Hepatocyte (in vitro differentiated cells): Measurements from ENCODE around the gene NOTCH1. TPM values are rescaled to one million over a fixed set of nuclear protein-coding genes. Genes with fewer than 3 reads are reported as not detected.

Experiments
- DNase-seq: peaks from one replicate; pipeline ENCODE4 v3.0.0-alpha.2; 2016; ENCODE audit warnings: low spot score
- H2AFZ ChIP-seq: fragments of 200-600 bp; sonication (generic); 2 replicates; pipeline ENCODE4 v1.6.0; 2016; ENCODE audit warnings: antibody characterized with exemption, mild to moderate bottlenecking
- H3K27ac ChIP-seq: fragments of 200-600 bp; sonication (generic); 2 replicates; pipeline ENCODE4 v1.5.1; 2016; ENCODE audit warnings: mild to moderate bottlenecking
- H3K27me3 ChIP-seq: fragments of 200-600 bp; sonication (generic); 2 replicates; pipeline ENCODE4 v1.6.1; 2016
- H3K36me3 ChIP-seq: fragments of 200-600 bp; sonication (generic); replicated peaks from 2 replicates; pipeline ENCODE4 v1.5.1; 2016; ENCODE audit warnings: low read depth; ENCODE audit not compliant: insufficient read depth
- H3K4me1 ChIP-seq: fragments of 200-600 bp; sonication (generic); 2 replicates; pipeline ENCODE4 v1.5.1; 2016; ENCODE audit warnings: mild to moderate bottlenecking, moderate library complexity; ENCODE audit not compliant: insufficient read depth
- H3K4me2 ChIP-seq: fragments of 200-600 bp; sonication (generic); 2 replicates; pipeline ENCODE4 v1.6.0; 2016
- H3K4me3 ChIP-seq: fragments of 200-600 bp; sonication (generic); 2 replicates; pipeline ENCODE4 v1.5.1; 2016; ENCODE audit warnings: mild to moderate bottlenecking
- H3K79me2 ChIP-seq: fragments of 200-600 bp; sonication (generic); 2 replicates; pipeline ENCODE4 v1.6.0; 2017; ENCODE audit warnings: mild to moderate bottlenecking
- H3K9me2 ChIP-seq: fragments of 200-600 bp; sonication (generic); replicated peaks from 2 replicates; pipeline ENCODE4 v1.6.0; 2017; ENCODE audit warnings: mild to moderate bottlenecking; ENCODE audit not compliant: insufficient read depth
- H3K9me3 ChIP-seq: fragments of 200-600 bp; sonication (generic); 2 replicates; pipeline ENCODE4 v1.5.1; 2016; ENCODE audit warnings: low read depth, mild to moderate bottlenecking
- H4K20me1 ChIP-seq: fragments of 200-600 bp; sonication (generic); 2 replicates; pipeline ENCODE4 v1.6.0; 2016; ENCODE audit warnings: mild to moderate bottlenecking; ENCODE audit not compliant: insufficient read depth, poor library complexity, severe bottlenecking
- CTCF ChIP-seq: fragments of 200-600 bp; sonication (generic); IDR thresholded peaks from 2 replicates; pipeline ENCODE4 v1.5.1; 2016; ENCODE audit warnings: antibody characterized with exemption, mild to moderate bottlenecking; ENCODE audit not compliant: poor library complexity
- EZH2 ChIP-seq: fragments of 200-600 bp; sonication (generic); IDR thresholded peaks from 2 replicates; pipeline ENCODE4 v1.6.1; 2016; ENCODE audit warnings: antibody characterized with exemption, mild to moderate bottlenecking, borderline replicate concordance
- EZH2phosphoT487 ChIP-seq: fragments of 200-600 bp; sonication (generic); IDR thresholded peaks from one replicate; pipeline ENCODE4 v1.6.1; 2018; ENCODE audit warnings: antibody characterized with exemption, mild to moderate bottlenecking, low read depth, moderate library complexity; ENCODE audit not compliant: unreplicated experiment, severe bottlenecking
- WGBS: methylation state at CpG from one replicate; pipeline ENCODE4 v1.1.6; 2016; ENCODE audit warnings: low lambda C conversion rate; ENCODE audit errors: missing lambda C conversion rate; 5-methylcytosine and 5-hydroxymethylcytosine counted together
- polyA plus RNA-seq: library from polyadenylated mRNA; unstranded; fragments of >200 nt; fragmentation: Nextera tagmentation; extraction: Ambion mirVana; gene quantifications from 2 replicates; pipeline ENCODE4 v1.2.1, GENCODE V29; 2016
- total RNA-seq: library from RNA; depleted of rRNA; stranded (reverse); fragments of >200 nt; gene quantifications from 2 replicates; pipeline ENCODE4 v1.2.3, GENCODE V29; 2014

The NOTCH1 gene
- total and polyA plus RNA-seq, 2 experiments from 2014 or later, result 5.3 to 6.5 TPM

DNA sequence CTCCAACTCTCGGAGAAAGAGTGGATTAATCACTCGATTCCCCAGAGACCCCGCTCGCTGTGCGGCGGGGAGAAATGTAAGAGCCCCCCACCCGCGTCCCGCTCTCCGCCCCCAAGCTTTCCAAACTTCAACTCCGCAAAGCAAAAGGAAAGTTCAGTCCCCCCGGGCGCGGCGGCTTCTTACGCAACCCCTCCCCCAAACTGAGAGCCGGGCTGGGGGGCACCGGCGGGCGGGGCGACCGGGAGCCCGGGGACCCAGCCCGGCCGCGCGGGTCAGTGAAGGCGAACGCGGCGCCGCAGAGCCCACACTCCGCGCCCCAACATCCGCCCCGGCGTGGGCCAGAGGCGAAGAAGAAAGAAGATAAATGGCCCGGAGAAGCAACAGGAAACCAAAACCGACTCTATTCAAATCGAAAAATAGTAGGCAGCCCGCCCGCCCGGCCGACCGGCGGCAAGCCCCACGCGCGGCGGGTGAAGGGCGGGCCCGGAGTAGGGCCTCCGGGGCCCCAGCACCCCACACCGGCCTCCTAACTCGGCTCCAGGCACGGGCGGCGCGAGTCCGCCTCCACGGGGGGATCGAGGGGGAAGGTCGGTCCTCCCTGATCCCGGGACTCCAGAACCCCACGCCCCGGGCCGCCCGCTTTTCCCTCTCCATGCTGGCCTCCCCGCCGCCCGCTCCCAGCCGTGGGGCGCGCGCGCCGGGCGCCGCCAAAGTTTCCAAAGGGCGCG lies 720 bp downstream of the NOTCH1 start:
- peak overlapping the region; percentile 98 for H3K4me2 ChIP-seq
- WGBS, result under 1% methylated on average over 53 of the region's 82 CpGs
- H3K36me3 ChIP-seq, result no peaks in the 10 kb centered on the region
- no peaks in the 10 kb centered on the region for H3K9me3 ChIP-seq
- TF ChIP-seq CTCF, result no peak
- no peak for TF ChIP-seq EZH2phosphoT487
- TF ChIP-seq EZH2, result no peak
- peaks cover 24% of the 10 kb centered on the region for H3K4me1 ChIP-seq
- H2AFZ ChIP-seq, result peak overlapping the region; percentile 60
- H3K4me3 ChIP-seq, result peak overlapping the region; percentile 77
- DNase-seq, result peak; percentile 51
- H3K27ac ChIP-seq, result peak overlapping the region; percentile 81
- no peaks in the 10 kb centered on the region for H3K9me2 ChIP-seq
- peaks cover 7% of the 10 kb centered on the region for H3K27me3 ChIP-seq
- peaks cover 27% of the 10 kb centered on the region for H3K79me2 ChIP-seq
- peaks cover 14% of the 10 kb centered on the region for H4K20me1 ChIP-seq

GRCh38 chr9:136544548-136544963 lies 1.3 kb downstream of the NOTCH1 start:
- Histone ChIP-seq H3K9me2 (no peaks in the 10 kb centered on the region), H3K79me2 (peaks cover 31% of the 10 kb centered on the region), H3K4me2 (peak overlapping the region; percentile 98), H3K4me3 (peak overlapping the region; percentile 77), H3K27ac (peak overlapping the region; percentile 81), H3K9me3 (no peaks in the 10 kb centered on the region), H3K36me3 (no peaks in the 10 kb centered on the region), H4K20me1 (peaks cover 16% of the 10 kb centered on the region), H3K4me1 (peaks cover 22% of the 10 kb centered on the region), H3K27me3 (peaks cover 7% of the 10 kb centered on the region), H2AFZ (peak overlapping the region; percentile 60)
- DNase-seq, result peak; percentile 63
- 4% methylated on average over 20 of the region's 31 CpGs for WGBS
- TF ChIP-seq EZH2phosphoT487 (no peak), EZH2 (no peak), CTCF (no peak)

- Histone ChIP-seq H3K27ac (no peak overlapping the region), H3K4me3 (peak overlapping the region; percentile 10), H2AFZ (no peak overlapping the region), H3K36me3 (no peaks in the 10 kb centered on the region), H3K27me3 (peaks cover 7% of the 10 kb centered on the region), H3K9me3 (no peaks in the 10 kb centered on the region), H3K79me2 (peaks cover 31% of the 10 kb centered on the region), H3K4me1 (peaks cover 22% of the 10 kb centered on the region), H3K4me2 (peak overlapping the region; percentile 98), H4K20me1 (peaks cover 16% of the 10 kb centered on the region), H3K9me2 (no peaks in the 10 kb centered on the region)
- DNase-seq, result no peak
- TF ChIP-seq EZH2, result no peak
- no peak for TF ChIP-seq CTCF
- no peak for TF ChIP-seq EZH2phosphoT487
- WGBS, result 69% methylated on average over 31 of the region's 31 CpGs
Measured at GRCh38 chr9:136543830-136544547, 1.9 kb downstream of the NOTCH1 start.
